GM19324 (cell line): ENCODE measurements around the gene ZNF26.
"Not testable (repeated sequence)": the region's sequence is repeated elsewhere in the genome, so short reads cannot be mapped to it uniquely, and the experiment has no call there.

ENCODE experiments used
- ATAC-seq: cut with Tn5 transposase; IDR thresholded peaks from one replicate; pipeline ENCODE4 v1.9.1; 2021; ENCODE audit warnings: mild to moderate bottlenecking, moderate library complexity; ENCODE audit not compliant: unreplicated experiment, low FRiP score

ZNF26 gene, protein sequence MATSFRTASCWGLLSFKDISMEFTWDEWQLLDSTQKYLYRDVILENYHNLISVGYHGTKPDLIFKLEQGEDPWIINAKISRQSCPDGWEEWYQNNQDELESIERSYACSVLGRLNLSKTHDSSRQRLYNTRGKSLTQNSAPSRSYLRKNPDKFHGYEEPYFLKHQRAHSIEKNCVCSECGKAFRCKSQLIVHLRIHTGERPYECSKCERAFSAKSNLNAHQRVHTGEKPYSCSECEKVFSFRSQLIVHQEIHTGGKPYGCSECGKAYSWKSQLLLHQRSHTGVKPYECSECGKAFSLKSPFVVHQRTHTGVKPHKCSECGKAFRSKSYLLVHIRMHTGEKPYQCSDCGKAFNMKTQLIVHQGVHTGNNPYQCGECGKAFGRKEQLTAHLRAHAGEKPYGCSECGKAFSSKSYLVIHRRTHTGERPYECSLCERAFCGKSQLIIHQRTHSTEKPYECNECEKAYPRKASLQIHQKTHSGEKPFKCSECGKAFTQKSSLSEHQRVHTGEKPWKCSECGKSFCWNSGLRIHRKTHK

DNA sequence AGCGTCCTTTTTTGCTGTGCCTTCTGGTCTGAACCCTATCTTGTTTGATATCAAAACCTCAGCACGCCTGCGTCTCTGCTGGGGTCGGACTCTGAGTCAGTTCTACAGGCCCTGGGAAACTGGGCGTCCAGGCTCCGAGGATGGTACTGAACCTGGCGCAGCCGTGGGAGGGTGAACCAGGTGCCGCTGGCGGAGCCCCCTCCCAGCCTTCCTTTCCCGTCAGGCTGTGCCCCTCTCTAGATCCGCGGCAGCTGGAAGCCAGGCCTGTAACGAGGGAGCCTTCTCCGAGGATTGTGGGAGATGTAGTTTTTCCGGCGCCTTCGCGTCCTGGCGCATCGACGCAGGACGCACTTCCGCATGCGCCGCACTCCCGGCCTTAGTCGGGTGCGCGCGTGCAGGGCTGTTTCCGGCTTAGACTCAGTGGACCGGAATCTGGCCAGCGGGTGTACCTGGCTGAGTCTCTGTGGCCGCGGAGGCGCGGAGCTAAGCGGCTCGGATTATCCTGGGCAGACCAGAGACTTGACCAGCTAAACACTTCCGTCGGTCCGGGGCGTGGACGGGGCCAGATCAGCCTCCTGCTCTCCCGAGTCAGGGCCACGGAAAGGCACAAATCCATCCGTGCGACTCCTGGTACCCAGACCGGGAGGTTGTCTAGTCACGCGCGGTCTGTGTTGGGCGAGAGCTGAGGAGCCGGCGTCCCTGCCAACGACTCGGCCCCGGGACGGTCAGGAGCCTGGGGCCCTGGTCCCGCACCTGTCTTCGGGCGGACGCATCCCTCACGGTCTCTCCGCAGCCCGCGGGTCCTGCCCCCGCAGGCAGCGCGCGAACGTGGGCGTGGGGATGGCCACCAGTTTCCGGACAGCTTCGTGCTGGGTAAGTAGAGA, at the start of gene ZNF26:
Gene ZNF26, plus strand, starts transcription at position 367 of the 884 bp plus-strand sequence. Its CDS starts 474 bp downstream, at position 841.
- ATAC-seq: peak; percentile 98

DNA sequence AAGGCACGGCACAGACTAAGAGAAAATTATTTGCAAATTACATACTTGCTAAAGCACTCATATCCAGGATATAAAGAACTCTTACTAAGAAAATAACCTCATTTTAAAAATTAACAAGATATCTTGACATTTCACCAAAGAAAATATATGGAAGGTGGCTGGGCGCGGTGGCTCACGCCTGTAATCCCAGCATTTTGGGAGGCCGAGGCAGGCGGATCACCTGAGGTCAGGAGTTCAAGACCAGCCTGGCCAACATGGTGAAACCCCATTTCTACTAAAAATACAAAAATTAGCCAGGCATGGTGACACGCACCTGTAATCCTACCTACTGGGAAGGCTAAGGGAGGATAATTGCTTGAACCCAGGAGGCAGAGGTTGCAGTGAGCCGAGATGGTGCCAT, 49.2 kb upstream of the ZNF26 start:
- not testable (repeated sequence) for ATAC-seq

DNA sequence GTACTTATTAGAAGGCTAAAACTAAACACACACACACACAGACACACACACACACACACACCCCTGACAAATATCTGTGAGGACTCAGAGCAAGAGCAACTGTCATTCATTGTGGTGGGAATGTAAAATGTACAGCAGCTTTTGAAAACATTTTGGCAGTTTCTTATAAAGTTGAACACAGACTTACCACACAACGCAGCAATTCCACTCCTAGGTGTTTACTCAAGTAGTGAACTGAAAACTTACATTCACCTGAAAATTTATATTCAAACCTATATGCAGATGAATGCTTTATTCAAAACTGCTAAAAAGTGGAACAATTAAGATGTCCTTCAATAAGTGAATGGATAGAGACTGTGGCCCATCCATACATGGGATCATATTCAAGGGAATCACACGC, 48.7 kb upstream of the ZNF26 start:
- no peak for ATAC-seq

DNA sequence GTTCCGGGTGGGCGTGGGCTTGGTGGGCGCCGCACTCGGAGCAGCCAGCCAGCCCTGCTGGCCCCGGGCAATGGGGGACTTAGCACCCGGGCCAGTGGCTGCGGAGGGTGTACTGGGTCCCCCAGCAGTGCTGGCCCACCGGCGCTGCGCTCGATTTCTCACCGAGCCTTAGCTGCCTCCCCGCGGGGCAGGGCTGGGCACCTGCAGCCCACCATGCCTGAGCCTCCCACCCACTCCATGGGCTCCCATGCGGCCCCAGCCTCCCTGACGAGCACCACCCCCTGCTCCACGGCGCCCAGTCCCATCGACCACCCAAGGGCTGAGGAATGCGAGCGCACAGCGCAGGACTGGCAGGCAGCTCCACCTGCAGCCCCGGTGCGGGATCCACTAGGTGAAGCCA, 47.4 kb upstream of the ZNF26 start:
- ATAC-seq: not testable (repeated sequence)

DNA sequence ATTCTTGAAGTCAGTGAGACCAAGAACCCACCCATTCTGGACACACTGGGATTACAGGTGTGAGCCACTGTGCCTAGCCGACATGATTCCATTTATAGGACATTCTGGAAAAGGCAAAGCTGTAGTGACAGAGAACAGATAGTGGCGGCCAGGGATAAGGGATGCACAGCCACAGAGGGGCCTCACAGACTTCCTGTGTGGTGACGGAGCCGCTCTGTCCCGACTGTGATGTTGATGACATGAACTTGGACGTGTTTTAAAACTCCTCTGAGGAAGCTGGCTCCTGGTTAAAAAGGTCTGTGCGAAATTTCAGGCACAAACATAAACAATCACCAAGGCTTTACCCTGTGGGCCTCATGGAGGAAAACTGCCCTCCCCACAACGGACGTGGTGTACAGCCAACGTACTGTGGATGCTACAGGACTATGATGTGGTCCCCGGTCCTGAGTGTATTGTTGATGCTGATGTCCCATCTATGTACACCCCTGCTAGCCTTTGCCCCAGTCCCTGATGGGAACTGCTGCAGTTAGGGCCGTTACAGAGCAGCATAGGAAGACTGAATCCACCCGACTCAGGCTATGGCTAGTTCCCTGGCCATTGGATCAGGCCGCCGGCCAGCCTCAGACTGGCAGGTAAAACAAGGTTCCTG, 46.0 kb upstream of the ZNF26 start:
- no peak for ATAC-seq

DNA sequence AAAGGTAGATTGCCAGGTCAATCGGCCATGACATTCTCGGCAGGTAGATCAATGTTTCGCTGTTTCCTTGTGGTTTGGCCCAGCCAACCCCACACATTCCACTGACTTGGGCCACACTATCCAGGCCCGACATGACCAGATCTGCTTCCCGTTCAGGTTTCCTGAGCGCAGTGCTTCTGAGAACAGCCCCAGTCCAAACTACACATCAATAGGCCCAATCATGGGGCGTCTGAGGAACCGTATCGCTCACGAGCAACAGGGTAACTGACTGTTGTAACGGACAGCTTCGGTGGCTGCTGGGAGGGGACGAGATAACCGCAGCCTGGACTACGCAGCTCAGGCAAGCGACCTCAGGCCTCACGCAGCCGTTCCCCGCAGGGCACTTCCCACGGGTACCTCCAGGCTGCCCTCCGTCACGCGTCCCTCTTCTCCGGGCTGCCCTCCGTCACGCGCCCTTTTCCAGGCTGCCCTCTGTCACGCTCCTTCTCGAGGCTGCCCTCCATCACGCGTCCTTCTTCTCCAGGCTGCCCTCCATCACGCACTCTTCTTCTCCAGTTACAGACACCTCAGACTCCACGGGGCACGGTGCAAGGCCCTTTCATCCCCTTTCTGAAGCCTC, 44.7 kb upstream of the ZNF26 start:
- ATAC-seq: no peak

DNA sequence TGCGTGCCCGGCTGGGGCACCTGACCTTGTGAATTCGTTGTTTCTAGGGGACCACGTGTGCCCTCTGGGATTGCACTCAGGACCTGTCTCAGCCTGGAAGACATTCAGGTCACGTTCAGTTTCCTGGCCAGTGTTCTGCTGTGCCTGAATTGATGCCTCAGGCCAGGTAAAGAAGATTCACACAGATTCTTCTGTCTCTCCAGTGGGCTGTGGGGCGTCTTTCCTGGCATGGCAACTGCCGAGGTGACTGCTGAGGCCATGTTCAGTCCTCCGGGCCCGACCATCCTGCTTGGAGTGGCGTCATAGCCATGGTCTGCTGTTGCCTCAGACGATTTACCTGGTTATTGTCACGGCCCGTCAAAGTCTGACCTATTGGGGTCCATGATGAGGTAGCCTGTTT, 43.6 kb upstream of the ZNF26 start:
- ATAC-seq: no peak

DNA sequence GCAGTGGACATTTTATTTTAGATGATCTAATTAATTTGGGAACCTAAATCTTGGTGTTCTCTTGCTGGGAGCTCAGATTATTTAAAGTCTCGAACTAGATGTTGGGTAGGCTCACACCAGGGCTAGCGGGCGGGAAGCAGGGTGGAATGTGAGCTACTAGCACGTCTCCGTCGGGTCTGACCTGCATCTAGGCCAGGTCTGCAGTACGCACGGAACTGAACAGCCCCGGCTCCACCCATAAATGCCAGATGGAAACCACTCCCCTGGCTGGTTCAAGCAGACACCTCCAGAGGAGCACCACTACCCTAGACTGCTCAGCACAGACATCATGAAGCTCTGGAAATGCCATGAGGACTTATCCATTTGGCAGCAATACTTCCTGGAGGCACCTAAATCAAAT, 40.4 kb upstream of the ZNF26 start:
- ATAC-seq: no peak

DNA sequence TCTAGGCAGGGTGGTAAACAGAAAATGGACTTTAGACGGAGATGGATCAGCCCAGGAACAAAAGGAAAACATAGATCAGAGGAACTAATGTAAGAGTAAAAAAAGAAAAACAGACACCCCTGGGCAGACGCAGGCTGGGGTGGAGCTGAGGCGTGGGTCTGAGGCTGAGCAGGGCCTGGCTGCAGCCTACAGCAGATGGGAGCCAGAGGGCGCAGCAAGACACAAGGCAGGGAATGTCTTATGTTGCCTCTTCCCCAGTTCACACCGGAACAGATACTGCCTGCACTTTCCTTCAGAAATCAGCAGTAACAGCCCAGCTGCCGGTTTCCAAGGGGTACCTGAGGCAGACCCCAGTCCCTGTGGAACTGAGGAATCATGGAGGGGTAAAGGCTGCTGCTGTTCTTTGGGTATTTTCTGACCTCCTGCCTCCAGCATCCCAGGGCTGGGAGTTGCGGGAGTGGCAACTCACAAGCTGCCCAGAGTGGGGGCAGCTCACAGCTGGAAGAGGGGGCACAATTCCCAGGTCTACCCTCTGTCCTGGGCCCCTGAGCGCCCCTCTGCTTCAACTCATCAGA, 39.8 kb upstream of the ZNF26 start:
- ATAC-seq: no peak

DNA sequence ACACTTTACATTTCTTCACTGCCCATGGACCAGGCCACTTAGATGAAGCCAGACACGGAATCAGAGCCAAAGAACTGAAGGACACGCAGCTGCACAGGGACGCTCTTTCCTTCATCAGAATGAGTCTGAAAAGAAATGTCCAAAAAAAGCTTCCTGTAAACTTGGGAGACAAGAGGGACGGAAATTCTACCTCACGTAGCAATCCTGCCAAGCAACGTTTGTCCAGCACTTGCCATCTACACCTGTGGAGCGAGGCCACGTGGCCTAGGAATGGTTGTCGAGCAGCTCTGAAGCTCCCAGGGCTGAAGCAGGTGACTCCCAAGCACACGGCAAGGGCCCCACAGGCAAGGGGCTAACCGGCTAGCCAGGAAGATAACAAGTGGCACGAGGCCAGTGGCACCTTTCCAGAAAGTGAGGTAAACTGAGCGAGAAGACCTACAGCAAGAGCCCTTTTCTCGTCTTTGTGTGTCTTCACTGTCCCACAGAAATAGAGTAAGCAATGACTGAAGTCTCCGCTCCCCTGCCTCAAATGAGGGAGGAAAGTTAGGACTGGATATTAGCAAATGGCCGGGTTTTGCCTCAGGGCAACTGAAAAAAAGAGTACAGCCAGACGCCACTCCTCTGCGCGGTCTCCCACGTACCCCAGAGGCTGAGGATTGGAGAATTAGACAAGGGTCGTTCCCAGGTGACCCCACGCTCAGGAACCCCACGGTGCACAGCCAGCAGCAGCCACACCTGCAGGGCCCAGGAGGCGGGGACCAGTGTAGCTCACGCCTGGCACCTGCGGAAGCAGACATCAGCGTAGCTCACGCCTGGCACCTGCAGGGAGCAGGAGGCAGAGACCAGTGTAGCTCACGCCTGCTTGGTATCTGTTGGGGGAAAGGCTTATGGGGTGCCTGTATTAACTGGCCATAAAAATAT, 37.8 kb upstream of the ZNF26 start:
- no peak for ATAC-seq

DNA sequence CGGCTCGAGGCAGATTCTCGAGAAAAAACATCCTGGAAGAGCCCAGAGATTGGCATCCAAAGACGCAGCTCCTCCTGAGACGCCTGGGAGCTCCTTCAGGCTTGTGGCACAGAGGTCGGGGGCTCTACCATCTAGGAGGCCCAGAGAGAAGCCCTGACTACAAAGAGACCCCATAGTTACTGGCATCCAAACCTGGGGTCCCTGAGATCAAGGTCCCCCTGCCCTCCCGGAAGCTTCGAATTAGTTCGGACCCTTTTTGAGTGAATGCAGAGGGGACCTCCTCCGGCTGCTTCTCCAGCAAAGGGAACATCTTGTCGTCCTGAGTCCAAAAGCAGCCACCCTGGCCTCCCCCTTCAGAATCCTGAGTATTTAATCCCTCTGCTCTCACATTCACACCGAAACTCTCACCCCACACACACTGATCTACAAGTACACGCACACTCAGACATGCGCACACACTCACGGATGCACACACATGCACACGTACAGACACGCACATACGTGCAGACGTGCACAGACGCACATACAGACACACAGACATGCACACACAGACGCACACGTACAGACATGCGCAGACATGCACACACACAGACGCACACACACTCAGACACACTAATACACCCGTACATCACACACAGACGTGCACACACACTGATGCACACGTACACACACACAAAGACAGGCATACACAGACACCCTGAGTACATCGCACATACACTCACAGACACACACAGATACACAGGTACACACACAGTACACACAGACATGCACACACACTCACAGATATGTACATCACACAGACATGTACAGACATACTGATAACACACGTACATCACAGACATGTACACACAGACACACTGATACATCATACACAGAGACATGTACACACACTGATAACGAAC, 36.0 kb upstream of the ZNF26 start:
- no peak for ATAC-seq

DNA sequence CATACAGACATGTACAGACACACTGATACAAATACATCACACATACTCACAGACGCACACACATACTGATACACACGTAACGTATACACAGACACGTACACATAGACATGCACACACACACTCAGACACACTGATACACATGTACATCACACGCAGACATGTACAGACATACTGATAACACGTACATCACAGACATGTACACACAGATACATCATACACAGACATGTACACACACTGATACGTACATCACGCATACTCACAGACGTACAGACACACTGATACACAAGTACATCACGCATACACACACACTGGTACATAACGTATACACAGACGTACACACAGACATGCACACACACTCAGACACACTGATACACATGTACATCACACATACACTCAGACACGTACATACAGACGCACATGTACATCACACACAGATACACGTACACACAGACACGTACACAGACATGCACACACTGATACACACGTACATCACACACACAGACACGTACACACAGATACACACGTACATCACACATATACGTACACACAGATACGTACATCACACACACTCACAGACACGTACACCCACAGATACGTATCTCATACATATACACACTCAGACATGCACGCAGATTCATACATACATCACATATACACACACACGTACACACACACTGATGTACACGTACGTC, 35.2 kb upstream of the ZNF26 start:
- ATAC-seq: no peak

DNA sequence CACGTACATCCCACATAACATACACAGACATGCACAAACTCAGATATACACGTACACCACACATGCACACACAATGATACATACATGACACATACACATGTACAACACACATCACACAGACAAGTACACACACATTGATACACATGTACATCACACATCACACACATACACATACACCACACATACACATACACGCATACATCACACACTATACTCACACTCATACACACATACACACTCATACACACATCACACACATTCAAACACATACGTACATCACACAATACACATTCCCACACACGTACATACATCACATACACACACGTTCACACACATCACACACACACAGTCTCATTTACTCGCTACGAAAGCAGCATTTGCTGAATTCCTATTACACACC, 34.5 kb upstream of the ZNF26 start:
- no peak for ATAC-seq

DNA sequence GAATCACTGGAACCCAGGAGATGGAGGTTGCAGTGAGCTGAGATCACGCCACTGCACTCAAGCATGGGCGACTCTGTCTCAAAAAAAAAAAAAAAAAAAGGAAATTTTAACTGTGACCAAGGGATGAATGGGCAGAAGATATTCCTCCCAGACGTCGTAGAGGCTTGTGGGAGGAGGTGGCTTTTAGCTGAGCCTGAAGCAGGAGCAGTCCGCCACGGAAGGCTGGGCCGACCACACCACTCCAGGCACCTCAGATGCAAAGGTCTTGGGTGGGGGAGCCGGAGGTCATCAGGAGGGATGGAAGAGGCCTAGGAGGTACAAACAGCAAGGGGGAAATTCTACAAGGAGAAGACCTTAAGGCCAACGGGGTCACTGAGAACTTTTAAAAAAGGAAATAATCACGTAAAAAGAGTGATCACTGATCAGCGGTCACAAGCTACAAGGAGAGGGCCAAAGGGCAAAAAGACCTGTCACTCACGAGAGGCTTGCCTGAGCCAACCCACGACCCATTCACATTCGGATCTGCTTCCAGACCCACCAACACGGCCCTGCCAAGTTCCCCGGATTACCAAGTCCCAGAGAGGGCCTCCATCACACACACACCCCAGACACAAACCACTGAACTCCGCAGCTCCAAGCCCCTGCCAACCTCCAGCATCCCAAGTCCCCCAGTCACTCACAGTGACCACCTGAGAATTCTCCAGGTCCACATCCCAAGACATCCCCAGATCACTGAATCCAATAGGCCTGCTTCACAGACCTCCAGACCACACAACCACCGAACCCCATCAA, 33.6 kb upstream of the ZNF26 start:
- ATAC-seq: no peak

DNA sequence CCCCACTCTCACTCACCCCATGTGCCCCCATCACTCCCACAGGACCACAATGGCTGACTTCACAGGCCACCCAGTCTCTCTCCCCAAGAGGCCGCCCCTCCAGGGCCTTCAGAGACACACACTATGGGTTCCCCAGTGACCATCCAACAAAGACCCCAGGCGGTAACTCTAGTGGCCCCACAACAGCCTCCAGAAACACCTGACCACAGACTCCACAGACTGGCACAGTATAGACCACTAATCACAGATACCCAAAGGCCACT, 33.1 kb upstream of the ZNF26 start:
- ATAC-seq: no peak

DNA sequence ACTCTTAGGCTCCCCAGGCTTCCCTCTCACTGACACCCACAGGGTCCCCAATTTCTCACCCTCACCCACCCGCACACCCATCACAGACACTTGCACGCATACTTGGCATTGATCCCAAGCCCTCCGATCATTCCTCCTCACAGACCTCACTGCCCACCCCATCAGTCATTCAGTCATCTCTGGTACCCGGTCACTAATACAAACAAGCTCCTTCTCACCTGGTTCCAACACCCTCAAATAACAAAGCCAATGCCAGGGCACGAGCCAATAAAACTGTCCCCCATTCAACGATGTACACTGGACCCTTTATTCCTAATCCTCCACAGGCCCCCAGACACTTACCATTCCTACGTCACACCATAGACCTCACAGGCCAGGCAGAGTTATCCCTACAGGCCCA, 32.4 kb upstream of the ZNF26 start:
- no peak for ATAC-seq

DNA sequence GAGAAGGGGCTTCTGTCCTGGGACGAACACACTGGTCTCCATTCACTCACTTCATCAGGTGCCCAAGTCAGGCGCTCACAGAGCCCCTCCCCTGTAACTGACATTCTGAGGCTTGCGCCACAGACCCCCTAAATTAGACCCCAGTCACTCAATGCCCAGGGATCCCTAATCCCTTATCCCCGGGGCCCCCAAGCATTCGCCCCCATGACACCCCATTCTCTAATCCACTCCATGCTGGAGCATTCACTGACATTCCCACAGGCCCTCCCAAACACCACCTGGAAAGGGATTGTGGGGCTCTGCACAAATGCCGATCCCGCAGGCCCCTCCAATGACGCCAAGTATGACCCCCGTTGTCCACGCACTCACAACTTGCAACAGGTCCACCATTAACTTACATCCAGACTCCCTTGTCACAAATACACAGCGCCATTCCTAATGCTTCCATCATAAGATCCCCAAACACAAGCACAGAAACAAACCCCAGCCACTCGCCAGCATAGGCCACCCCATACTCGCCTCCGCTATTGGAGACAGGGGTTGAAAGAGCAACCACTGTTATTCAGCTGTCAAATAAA, 31.6 kb upstream of the ZNF26 start:
- no peak for ATAC-seq
